ENCODE results near the gene GLE1.

GRCh38 chr9:128479262-128479661, 25.3 kb upstream of the GLE1 start:
- TF ChIP-seq CTCF (IDR thresholded peaks at IDR 0.05; ENCODE audit: low read length) (no peak), EZH2 (IDR thresholded peaks at IDR 0.05; ENCODE audit: borderline replicate concordance, low read length) (no peak)

Measured in OCI-LY1 (cell line).